ENCODE measurements around the gene FAAP24.
"Not testable (repeated sequence)": the region's sequence is repeated elsewhere in the genome, so short reads cannot be mapped to it uniquely, and the experiment has no call there.

Gene FAAP24

GRCh38 chr19:33000510-33000909, 28.5 kb downstream of the FAAP24 start:
- DNase-seq: no peak

GRCh38 chr19:33000910-33001309, 28.9 kb downstream of the FAAP24 start:
- no peak for DNase-seq

GRCh38 chr19:33002126-33002865, 30.3 kb downstream of the FAAP24 start:
- DNase-seq: not testable (repeated sequence)

GRCh38 chr19:33003424-33004024, 31.5 kb downstream of the FAAP24 start:
- DNase-seq: not testable (repeated sequence)

GRCh38 chr19:33005440-33005839, 33.4 kb downstream of the FAAP24 start:
- no peak for DNase-seq

- no peak for DNase-seq
Measured at GRCh38 chr19:33008738-33009137, 36.7 kb downstream of the FAAP24 start.

- DNase-seq: not testable (repeated sequence)
Measured at GRCh38 chr19:33010891-33011290, 38.8 kb downstream of the FAAP24 start.

- no peak for DNase-seq
Measured at GRCh38 chr19:33022472-33023116, 50.6 kb downstream of the FAAP24 start.

GRCh38 chr19:33024398-33024797, 52.4 kb downstream of the FAAP24 start:
- DNase-seq: no peak

- DNase-seq: not testable (repeated sequence)
Measured at GRCh38 chr19:33025468-33026238, 53.6 kb downstream of the FAAP24 start.

GRCh38 chr19:33026602-33027001, 54.6 kb downstream of the FAAP24 start:
- DNase-seq: not testable (repeated sequence)
